Measurements from ENCODE around the gene MYO5C.

DNA sequence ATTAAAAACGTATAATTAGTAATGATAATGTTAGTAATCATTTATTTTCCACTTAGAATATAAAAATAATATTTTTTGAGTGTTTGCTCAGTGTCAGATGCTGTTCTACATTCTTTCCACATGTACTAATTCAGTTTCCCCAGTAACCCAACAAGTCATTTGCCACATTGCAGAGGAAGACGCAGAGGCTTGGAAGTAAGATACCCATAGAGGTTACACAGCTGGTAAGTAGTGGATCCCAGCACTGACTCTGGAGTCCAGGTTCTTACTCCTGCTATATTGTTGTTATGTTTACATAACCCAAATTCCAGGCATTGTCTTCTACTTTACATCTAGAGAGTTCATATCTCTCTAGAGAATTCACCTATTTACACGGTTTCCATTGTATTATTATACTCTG lies 48.2 kb upstream of the MYO5C start:
- TF ChIP-seq, protein P1, sequence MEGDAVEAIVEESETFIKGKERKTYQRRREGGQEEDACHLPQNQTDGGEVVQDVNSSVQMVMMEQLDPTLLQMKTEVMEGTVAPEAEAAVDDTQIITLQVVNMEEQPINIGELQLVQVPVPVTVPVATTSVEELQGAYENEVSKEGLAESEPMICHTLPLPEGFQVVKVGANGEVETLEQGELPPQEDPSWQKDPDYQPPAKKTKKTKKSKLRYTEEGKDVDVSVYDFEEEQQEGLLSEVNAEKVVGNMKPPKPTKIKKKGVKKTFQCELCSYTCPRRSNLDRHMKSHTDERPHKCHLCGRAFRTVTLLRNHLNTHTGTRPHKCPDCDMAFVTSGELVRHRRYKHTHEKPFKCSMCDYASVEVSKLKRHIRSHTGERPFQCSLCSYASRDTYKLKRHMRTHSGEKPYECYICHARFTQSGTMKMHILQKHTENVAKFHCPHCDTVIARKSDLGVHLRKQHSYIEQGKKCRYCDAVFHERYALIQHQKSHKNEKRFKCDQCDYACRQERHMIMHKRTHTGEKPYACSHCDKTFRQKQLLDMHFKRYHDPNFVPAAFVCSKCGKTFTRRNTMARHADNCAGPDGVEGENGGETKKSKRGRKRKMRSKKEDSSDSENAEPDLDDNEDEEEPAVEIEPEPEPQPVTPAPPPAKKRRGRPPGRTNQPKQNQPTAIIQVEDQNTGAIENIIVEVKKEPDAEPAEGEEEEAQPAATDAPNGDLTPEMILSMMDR (IDR thresholded peaks at IDR 0.05; ENCODE audit: insufficient read depth, low read depth, low read length): no peak
- TF ChIP-seq EZH2 (IDR thresholded peaks at IDR 0.05; ENCODE audit: insufficient read depth, low read length): no peak

All from astrocyte (in vitro differentiated cells and primary cell).